HG02981 (cell line): ENCODE measurements around the gene LINC01488.

Source experiments
- ATAC-seq: cut with Tn5 transposase; IDR thresholded peaks from one replicate; pipeline ENCODE4 v1.9.1; 2021; ENCODE audit warnings: mild to moderate bottlenecking, moderate library complexity; ENCODE audit not compliant: unreplicated experiment

The LINC01488 gene

DNA sequence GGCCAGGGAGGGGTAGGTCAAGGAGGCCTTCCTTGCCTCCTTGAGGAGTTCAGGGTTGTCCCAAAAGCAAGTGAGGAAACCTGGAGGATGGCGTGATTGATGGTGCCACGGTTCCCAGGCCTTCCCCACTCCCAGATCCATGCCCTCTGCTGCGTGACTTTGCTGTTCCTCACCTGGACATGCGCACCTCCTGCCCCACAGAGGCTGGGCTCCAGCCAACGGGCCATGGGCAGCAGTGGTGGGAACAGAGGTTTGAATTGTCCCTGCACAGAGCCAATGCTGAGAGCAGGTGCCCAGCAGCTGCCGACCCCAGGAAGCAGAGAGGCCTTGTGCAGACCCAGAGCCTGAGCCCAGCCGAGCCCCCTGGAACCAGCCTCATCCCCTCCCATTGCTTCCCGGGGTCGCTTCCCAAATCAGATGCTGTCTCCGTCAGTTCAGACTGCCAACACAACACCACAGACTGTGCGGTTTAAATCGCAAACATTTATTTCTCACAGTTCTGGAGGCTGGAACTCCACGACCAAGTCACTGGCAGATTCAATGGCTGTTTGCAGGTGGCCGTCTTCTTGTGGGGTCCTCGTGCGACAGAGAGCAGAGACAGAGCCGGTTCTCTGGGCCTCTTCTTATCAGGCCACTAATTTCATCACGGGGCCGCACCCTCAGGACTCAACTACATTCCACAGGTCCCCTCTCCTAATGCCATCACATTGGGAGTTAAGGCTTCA, 6.2 kb upstream of the LINC01488 start:
- ATAC-seq = no peak

DNA sequence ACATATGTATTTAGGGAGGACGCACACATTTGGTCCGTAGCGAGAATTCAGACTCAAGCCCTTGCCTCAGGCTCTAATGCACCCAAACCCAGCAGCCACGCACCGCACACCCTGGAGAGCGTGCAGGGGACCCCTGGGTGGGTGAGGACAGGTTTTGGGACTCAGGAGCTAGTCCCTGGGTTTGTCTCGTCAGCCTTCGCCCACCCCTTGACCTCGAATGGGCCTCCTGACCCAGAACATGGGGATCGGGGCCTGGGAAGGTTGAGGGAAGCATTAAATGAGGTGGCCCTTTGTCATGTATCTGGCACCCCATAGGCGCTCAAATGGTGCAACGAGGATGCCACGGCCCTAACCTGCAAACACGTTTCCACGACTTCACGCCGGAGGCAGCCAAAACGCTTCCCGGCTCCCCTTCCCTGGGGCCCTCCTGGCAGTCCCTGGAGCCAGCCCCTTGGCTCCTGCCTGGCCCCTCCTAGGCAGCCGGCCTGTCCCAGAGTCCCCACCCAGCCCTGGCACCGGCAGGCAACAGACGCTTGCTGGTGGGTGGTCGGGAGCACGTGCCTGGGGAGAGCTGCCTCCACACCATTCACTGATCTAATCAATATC, 5.5 kb upstream of the LINC01488 start:
- ATAC-seq = no peak

DNA sequence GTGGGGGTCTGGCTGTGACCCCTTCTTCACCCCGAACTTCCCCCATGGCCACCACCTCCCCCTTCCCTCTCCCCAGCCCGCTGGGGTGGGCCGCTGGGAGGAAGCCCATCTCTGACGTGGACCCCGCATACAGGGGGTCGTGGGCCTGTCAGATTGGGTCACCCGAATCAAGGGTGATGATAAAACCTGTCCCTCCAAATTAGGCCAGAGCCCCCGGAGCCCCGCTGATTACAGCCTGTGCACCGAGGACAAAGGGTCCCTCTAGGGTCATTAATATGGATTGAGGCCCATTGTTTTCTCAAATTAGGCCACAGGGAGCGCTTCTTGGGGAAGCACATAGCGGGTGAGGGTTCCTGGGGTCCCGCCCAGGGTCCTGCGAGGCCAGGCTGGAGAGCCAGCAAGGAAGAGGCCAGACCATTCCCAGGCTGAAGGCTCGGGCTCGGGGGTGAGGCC, 4.9 kb upstream of the LINC01488 start:
- no peak for ATAC-seq

DNA sequence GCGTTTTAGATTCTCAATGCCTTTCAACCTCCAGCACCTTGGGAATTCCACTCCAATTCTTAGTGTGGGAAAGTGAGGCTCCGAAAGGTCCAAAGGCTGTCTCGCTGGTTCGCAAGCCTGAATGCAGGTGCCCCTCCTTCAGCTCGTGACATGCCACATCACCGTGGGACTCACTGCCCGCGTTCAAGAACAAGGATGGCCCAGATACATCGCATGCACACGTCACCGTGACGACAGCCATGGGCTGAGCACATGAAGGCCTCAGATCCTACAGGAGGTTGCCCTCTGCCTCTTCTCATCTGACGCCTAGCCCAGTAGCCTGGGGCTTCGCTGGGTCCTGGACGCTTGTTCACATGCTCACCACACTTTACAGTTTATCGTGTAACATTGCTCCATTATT, 4.4 kb upstream of the LINC01488 start:
- no peak for ATAC-seq

DNA sequence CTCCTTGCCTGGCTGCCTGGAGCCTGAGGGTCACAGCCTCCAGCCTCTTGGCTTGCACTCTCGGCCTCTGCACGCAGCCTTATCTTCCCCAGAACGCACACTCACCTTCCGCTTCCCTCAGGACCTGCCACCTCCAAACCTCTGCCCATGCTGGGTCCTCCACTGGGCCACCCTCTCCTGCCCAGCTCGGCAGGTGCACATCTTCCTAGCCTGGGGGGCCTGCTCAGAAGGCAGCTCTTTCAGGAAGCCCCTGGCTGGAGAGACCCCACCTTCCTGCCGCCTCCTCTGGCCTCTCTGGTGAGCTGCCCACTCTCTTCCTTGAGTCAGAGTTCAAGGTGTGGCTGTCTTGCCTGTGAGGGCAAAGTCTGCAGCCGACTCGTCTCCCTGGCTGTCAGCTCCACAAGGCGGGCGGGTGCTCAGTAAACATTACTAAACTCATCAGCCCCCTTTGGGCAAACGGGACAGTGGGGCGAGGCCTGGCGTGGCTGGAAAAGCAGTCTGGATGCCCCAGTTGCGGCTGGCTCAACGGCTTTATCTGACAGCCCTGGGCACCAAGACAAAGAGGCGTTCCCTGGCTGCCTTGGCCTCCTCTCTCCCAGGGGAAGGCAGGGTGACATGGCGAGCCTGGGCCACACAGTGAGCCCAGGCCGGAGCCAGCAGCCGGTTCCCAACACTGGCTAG, 1.7 kb upstream of the LINC01488 start:
- ATAC-seq = no peak

DNA sequence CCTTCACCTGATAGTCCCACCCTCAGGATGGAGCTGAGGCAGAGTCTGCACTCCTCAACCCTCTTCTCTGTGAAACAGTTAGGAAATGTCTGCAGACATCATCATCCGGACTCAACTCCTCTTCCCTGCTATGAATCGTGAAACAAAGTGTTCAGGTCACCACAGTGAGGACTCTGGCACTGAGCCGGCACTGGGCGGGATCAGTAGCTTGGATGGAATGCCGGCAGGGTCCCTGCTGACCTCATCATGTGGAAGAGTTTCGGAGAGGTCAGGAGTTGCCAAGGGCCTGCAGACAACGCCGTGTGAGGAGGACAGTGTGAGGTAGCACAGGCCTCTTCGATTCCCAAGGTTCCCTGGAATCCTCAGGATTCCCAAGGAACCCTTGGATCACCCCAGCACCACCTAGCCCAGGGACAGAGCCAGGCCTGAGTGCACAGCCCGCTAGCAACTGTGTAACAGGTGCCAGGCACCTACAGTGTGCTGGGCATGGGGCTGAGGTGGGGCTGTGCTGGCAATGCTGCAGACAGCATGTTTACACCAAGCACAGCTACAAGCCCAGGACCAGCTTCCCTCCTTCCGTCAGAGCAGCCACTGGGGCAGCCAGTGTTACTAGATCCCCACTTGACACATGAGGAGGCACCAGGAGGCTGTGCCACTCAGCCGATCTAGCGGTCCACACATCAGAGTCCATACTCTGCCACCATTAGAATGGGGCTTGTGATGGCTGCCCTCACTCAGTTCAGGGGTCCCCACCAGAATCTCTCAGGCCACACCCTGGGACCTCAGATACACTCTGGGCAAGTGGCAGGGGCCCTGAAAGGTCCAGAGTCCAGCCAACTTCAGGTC, 693 bp upstream of the LINC01488 start:
- ATAC-seq = no peak

DNA sequence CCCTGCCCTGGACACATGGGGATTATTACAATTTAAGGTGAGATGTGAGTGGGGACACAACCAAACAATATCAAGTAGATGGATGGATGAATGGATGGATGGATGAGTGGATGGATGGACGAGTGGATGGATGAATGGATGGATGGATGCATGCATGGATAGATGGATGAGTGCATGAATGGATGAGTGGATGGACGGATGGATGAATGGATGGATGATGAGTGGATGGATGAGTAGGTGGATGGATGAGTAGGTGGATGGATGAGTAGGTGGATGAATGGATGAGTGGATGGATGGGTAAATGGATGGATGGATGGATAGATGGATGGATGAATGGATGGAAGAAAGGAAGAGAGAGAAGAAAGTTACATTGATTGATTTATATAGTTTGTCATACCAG, 859 bp downstream of the LINC01488 start:
- ATAC-seq = no peak

DNA sequence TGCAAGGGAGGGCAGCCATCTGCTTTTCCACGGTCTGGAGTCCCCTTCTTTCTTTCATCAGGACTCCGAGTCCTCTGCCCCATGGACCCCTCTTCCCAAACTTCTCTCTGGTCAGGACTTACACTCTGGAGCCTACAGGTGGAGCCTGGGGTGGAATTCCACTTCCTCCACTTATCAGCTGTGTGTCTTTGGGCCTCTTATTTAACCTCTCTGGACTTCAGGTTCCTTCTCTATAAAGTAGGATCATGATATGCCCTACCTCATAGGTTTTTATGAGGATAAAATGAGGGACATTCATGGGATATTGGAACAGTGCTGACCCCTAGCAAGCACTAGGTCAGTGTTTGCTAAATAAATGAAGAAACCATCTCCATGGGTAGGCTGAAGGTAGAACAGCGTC, 1.7 kb downstream of the LINC01488 start:
- ATAC-seq = no peak

DNA sequence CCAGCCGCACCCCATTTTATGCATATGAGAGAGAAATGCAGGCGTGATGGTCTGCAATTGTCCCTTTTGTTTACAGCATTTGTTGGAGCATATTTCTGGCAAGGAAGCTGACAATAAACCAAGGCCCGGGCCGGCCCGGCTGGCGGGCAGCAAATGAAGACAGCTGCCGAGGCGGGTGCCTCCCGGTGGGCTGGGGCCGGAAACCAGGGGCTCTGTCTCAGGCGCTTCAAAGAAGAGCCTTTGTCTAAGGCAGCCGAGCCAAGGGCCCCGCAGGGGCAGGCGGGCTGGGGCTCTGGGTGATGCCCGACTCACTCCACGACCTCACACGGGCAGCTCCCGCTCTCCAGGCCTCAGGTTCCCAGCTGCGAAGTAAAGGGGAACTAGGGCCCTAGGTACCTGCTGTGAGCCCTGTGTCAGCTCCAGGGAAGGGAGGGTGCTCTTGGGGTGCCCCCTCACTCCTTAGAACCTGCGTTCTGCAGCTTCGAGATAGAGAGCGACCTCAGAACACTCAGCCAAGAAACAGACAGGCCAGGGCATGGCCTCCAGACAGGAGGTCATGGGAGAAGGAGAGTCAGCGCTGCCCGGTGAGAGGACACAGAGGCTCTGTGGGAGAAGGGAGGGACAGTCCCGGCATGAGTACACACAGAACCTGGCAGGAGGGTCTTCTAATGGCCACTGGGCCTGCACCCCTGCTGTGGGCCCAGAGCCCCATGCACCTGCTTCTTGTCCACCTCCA, 2.4 kb downstream of the LINC01488 start:
- ATAC-seq = no peak

DNA sequence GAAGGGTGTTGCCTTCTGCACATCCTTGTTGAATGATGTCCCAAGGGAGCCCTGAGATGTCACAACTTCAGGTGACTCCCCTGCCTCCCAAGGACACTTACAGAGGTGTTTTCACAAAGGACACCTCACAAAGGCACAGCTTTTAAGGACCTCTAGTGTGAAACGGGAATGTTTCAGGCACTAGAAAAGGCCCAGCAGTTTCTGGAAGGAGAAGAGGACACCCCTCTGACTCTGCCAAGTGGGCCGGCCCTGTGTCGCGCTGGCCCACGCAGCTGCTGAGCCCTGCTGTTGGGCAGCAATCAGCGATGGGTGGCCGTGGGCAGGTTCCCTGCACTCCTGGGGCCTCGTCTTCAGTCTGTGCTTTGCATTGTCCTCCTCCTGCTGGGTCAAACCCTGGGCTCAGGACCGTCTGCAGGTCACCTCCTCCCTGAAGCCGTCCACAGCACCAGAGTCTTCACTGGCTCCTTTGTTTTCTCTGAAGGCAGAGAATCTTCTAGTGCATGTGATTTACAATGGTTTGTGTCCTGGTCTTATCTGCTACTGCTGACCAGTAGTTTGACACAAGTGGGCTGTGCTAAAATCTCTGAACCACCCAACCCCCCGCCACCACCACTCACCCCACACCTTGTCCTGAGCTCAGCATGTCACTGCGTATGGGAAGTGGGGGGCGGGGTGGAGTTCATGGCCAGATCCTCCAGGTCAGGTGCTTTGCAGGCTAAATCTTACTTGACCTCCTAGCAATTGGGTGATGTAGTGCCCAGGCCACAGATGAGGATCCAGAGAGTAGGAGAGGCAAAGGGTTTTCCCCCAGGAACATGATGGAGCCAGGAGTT, 3.2 kb downstream of the LINC01488 start:
- ATAC-seq = no peak

DNA sequence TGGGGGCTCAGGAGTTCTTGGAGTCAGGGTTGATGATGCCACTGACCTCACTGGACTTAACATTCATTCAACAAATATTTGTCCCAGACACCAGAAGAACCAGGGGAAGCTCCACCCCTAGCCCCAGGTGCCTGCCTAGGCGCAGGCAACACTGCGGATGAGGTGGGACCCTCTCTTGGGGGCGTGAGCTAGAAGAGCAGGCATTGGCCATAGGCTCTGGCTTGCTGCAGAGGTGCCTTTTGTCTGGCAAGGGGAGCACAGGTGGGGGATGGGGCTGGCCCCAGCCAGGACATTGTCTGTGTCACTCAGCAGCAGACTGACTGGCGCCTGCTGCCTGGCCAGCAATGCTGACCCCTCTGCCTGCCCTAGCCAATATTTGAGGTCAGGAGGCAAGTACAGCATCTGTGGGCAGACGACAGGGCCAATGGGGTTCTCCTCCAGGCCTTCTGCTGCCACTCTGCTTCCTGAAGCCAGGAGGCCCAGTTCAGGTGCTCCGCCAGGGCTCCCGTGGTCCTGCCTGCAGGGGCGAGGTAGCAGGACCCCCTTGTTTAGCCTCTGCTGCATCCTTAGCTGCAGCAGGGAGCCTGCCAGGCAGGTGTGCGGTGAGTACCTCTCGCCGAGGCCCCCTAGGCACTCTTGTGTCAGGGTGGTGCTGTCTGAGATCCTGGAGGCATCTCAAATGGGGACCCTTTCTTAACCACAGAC, 4.0 kb downstream of the LINC01488 start:
- no peak for ATAC-seq

DNA sequence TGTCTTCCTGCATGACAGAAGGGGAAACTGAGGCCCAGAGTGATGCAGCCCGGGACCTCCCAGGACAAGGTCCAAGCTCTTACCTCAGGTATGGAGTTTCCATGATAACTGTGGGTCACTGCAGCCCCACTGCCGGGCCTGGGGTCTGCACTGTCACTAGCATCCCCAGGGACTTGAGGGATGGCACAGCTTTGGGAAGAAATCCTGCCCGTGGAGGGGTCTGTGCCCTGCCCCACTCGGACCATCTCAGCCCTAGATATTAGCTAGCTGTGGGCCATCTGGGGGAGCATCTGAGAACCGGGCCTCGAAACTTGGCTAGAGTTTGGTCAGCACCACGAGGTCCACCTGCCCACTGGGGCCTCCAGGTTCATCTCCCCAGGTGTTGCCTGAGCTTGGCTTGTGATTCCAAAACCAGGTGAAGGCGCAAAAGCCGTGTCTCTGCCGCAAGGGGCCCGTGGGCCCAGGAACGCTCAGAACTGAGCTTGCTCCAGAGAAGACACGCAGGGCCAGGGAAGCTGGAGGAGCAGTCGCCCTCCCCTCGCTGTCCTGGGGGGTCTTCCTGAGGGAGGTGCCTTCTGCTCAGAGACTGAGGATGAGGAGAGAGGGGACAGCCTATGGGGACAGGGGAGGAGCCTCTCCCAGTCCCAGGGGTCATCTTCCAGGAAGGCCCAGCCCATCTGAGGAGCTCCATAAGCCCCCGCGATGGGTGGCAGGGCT, 4.8 kb downstream of the LINC01488 start:
- ATAC-seq = no peak

DNA sequence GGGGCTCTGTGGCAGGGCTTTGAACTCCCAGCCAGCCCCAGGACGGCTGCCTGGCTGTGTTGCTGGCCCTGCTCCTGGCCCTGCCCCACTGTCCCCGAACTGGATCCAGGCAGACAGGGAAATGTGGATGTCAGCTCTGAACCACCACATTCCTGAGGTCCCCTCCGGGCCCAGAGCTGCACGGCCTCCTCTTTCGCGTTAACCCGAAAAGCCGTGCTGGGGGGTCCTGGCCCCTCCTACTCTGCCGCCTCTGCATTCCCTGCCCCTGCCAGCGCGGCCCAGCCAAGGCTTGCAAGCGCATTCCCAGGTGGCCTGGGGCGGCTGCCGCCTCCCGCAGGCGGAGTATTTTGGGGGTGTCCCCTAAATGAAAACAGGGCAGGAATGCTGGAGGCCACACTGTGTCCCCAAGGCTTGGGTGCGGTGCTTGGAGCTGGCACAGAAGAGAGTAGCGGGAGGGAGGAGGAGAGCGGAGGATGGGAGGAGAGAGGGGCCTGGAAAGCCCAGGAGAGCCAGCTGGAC, 5.4 kb downstream of the LINC01488 start:
- ATAC-seq = no peak

DNA sequence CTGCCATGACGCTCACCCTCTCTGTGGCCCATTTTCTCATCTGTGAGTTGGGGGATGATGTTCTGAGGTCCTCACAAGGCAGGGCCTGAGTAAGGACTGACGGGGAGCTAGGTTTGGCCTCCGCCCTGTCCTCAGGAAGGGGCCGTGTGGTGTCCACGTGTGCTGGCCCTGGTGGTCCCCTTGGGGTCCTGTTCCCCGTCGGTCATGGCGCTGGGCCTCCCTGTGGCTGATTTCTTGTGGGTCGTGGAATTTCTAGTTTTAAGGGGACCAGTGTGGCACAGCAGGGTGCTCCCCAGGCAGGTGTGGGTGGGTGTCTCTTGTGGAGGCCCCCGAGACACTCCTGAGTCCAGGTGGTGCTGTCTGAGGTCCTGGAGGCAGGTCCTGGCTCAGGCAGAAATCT, 5.9 kb downstream of the LINC01488 start:
- no peak for ATAC-seq

DNA sequence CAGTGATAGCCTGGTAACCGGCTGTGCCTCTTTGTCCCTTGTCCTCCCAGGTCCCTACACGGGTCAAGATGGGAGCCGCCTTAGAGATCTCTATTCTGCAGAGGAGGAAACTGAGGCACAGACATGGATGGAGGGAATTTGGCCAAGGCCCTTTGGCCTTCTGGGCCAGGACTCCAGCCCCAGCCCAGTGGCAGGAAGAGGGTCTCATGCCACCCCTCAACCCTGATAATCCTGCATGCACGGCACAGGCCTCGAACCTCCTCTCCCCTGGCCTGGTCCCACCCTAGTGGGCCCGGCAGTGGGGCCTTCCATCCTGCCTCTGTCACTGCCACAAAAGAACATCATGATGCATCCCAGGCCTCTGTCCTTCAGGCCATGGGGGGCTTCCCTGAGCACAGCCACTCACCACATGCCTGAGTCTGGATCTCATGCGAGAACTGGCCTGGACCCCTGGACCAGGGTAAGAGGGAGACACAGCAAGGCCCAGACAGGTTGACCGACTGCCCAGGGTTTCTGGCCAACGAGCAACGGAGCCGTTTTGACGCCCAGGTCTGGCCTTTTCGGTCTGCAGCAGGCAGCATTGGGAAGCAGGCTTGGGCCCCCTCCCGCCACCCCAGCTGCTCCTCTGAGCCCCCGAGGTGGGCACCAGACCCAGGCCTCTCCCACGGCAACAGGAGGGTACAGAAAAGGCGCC, 6.5 kb downstream of the LINC01488 start:
- no peak for ATAC-seq

DNA sequence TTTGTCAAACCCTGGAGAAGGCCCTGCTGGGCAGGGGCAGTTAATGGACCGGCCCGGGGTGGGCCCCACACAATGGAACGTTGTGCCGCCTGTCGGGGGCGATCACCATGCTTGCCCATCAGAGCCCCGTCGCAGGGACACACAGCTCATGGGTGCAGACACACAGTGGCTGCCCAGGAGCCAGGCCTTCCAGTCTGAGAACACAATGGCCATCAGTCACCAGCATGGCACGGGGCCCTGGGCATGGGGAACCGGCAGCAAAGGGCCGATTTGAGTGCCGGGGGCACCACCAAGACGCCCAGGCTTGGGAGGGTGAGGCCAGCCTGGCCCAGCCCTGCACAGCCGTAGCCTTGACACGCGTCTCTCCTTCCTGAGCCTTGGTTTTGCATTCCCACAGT, 7.1 kb downstream of the LINC01488 start:
- ATAC-seq = no peak

DNA sequence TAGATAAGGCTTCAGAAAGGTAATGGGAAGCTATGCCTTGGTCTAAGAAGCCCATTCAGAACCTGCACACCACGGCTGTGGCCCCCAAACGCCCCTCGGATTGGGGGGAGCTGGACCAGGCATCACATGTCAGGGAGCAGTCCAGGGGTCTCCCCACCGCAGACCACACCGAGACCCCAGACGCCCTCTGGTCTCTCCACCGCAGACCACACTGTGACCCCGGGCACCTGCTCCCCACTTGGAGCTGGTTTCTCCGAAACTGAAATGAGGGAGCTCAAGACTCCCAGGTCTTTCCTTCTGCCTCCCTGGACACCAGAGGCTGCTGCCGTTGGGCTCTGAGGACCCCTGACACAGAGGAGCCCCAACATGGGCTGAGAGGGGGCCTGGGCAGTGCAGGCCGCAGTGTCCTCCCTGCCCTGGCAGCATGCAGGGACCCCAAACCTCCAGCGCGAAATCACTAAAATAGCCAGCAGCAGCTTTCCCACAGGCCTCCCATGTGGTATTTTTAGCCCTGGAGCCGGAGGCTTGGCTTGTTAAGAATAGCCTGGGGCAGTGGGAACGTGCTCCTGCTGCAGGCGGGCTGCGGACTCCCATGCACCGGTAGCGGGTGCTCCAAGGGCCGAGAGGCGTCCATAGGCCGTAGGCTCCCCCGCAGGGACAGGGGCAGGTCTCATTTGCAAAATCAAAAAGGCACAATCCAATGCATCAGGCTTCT, 7.7 kb downstream of the LINC01488 start:
- no peak for ATAC-seq
